ENCODE results near the gene KCNT2. TPM values are rescaled to one million over a fixed set of nuclear protein-coding genes. Genes with fewer than 3 reads are reported as not detected.

KCNT2 gene
- total RNA-seq, 3 donors from 2014 or later: 0.49 to 2.3 (median 0.60) TPM

DNA sequence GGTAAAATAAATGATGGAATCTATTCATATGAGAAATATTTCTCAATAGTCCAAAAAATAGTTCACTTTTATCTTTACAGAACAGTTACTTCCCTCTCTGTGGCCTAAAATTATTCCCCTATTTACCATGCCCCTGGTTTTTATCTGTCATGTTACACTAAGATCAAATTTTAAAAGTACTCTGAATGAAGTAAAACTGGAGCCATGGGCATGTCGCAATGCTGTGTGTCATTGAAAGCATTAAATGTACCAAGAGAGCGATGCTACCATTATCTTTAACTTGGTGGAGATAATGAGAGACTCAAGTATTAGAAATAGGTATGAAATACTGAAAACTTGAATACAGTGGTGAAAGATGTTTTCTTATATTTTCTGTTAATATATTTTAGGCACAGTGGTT is 146.2 kb downstream of the KCNT2 start:
- H3K4me1 ChIP-seq (ENCODE audit: low read depth): no peaks in the 10 kb centered on the region
- no peak for ATAC-seq
- TF ChIP-seq, protein P1, sequence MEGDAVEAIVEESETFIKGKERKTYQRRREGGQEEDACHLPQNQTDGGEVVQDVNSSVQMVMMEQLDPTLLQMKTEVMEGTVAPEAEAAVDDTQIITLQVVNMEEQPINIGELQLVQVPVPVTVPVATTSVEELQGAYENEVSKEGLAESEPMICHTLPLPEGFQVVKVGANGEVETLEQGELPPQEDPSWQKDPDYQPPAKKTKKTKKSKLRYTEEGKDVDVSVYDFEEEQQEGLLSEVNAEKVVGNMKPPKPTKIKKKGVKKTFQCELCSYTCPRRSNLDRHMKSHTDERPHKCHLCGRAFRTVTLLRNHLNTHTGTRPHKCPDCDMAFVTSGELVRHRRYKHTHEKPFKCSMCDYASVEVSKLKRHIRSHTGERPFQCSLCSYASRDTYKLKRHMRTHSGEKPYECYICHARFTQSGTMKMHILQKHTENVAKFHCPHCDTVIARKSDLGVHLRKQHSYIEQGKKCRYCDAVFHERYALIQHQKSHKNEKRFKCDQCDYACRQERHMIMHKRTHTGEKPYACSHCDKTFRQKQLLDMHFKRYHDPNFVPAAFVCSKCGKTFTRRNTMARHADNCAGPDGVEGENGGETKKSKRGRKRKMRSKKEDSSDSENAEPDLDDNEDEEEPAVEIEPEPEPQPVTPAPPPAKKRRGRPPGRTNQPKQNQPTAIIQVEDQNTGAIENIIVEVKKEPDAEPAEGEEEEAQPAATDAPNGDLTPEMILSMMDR (IDR thresholded peaks at IDR 0.05): no peak
- no peak overlapping the region for H3K4me3 ChIP-seq
- intact Hi-C loops (cut with DNase I, micrococcal nuclease): no loop called here
- DNase-seq: no peak
- no peaks in the 10 kb centered on the region for H3K9me3 ChIP-seq
- H3K36me3 ChIP-seq (ENCODE audit: low read depth): no peaks in the 10 kb centered on the region

DNA sequence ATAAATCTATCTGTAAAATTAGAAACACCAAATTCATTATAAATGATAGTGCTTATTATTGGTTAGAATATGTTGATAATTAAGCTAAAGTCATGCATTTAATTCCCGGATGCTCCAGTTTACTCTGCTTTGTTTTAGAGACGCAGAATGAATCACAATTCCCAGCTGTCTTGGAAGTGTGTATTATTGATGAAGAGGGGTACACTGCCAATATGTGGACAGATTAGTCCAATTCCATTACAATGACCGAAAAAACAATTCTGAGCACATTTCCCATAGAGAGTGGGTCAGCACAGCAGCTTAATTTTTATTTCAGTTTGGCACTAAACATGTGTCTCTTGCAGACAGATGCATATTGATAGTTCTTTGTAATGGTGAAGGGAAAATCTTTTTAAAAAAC is 146.7 kb downstream of the KCNT2 start:
- intact Hi-C loops (cut with DNase I, micrococcal nuclease): no loop called here
- no peaks in the 10 kb centered on the region for H3K9me3 ChIP-seq
- TF ChIP-seq, protein P1 (IDR thresholded peaks at IDR 0.05): no peak
- no peak overlapping the region for H3K4me3 ChIP-seq
- no peaks in the 10 kb centered on the region for H3K4me1 ChIP-seq (ENCODE audit: low read depth)
- DNase-seq (no peak), ATAC-seq (no peak)
- H3K36me3 ChIP-seq (ENCODE audit: low read depth): no peaks in the 10 kb centered on the region

DNA sequence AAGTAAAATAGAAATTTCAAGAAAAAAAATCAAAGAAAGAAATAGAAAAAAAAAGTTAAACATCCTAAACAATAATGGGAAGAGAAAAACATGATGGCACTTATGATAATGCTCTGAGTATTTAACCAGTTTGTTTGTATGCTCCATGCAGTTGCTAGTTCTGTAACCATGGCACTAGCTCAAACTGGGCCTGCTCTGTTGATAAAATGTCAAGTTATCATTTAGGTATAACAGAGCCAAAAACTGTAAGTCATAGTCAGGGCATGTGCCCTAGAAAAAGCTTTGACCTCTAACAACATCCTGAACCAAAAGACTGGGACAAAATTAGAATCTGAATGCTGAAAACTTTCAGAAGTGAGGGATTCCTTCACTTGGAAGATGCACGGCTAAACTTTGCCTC is 148.9 kb downstream of the KCNT2 start:
- TF ChIP-seq, protein P1 (IDR thresholded peaks at IDR 0.05): no peak
- Histone ChIP-seq H3K4me1 (ENCODE audit: low read depth) (no peaks in the 10 kb centered on the region), H3K4me3 (no peak overlapping the region), H3K36me3 (ENCODE audit: low read depth) (no peaks in the 10 kb centered on the region), H3K9me3 (no peaks in the 10 kb centered on the region)
- no peak for DNase-seq
- no peak for ATAC-seq
- intact Hi-C loops (cut with DNase I, micrococcal nuclease): no loop called here

DNA sequence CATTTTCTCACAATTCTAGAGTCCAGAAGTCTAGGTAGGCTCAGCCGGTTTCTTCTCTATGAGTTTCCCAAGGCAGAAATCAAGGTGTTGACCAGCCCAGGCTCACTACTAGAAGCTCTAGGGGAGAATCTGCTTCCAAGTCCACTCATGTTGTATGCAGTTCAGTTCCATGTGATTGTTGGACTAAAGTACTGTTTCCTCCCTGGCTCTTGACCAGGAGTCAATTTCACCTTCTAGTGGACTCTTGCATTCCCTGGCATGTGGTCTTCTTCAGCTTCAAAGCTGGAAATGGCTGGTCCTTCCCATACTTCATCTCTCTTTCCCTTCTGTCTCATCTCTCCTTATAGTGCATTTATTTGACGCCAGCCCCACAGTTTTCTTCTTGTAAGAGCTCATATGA is 153.4 kb downstream of the KCNT2 start:
- Histone ChIP-seq H3K4me1 (ENCODE audit: low read depth) (no peaks in the 10 kb centered on the region), H3K4me3 (no peak overlapping the region), H3K36me3 (ENCODE audit: low read depth) (no peaks in the 10 kb centered on the region), H3K9me3 (no peaks in the 10 kb centered on the region)
- intact Hi-C loops (cut with DNase I, micrococcal nuclease): no loop called here
- ATAC-seq: no peak
- TF ChIP-seq, protein P1 (IDR thresholded peaks at IDR 0.05): no peak
- no peak for DNase-seq

DNA sequence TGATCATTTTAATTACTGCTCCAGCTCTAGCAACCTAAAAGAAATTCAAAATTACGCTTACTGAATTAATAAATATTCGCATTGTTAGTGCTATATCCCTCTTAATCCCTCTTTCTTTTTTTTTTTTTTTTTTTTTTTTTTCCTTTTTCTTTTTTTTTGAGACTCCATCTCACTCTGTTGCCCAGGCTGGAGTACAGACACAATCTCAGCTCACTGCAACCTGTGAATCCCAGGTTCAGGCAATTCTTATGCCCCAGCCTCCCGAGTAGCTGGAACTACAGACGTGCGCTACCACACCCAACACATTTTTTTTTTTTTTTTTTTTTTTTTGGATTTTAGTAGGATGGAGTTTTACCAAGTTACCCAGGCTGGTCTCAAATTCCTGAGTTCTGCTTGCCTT is 157.1 kb downstream of the KCNT2 start:
- TF ChIP-seq, protein P1 (IDR thresholded peaks at IDR 0.05): no peak
- intact Hi-C loops (cut with DNase I, micrococcal nuclease): no loop called here
- DNase-seq (no peak), ATAC-seq (no peak)
- H3K4me3 ChIP-seq: no peak overlapping the region
- no peaks in the 10 kb centered on the region for H3K36me3 ChIP-seq (ENCODE audit: low read depth)
- no peaks in the 10 kb centered on the region for H3K9me3 ChIP-seq
- H3K4me1 ChIP-seq (ENCODE audit: low read depth): no peaks in the 10 kb centered on the region

All from mucosa of descending colon (tissue), 3 donors.